HL-60 (cell line): ENCODE measurements around the gene UBA7.

ENCODE experiments used
- CTCF ChIP-seq: IDR thresholded peaks from one replicate; pipeline ENCODE4 v1.5.1; 2011; ENCODE audit warnings: low read length, control low read depth, inconsistent platforms; ENCODE audit not compliant: insufficient read depth
- GABPA ChIP-seq: IDR thresholded peaks from 2 replicates; pipeline ENCODE4 v1.6.1; 2012; ENCODE audit warnings: low read depth
- POLR2AphosphoS5 ChIP-seq: IDR thresholded peaks from 2 replicates; pipeline ENCODE4 v1.6.1; 2012; ENCODE audit warnings: low read depth
- REST ChIP-seq: IDR thresholded peaks from 2 replicates; pipeline ENCODE4 v1.6.1; 2012; ENCODE audit warnings: low read depth; ENCODE audit not compliant: insufficient replicate concordance

GRCh38 chr3:49799105-49799504 is 14.6 kb downstream of the UBA7 start:
- TF ChIP-seq CTCF (no peak), POLR2AphosphoS5 (no peak), GABPA (no peak), REST (no peak)
